K562 (cell line): ENCODE results near the gene SMARCA1.

Experiments used
- FOXJ3 ChIP-seq: sonication (generic); formaldehyde crosslinking; IDR thresholded peaks from 2 replicates; pipeline ENCODE4 v1.4.0; 2020; ENCODE audit warnings: mild to moderate bottlenecking, missing genetic modification reagents
- HDAC6 ChIP-seq: IDR thresholded peaks from 2 replicates; pipeline ENCODE4 v1.6.1; 2012; ENCODE audit warnings: low read depth, mild to moderate bottlenecking, control low read depth, inconsistent platforms, low read length, moderate library complexity
- POLR2A ChIP-seq: fragments of 450-650 bp; conservative IDR thresholded peaks from 2 replicates; pipeline ENCODE4 v1.6.1; 2016
- POLR2AphosphoS5 ChIP-seq: IDR thresholded peaks from 2 replicates; pipeline ENCODE4 v1.6.1; 2011; ENCODE audit warnings: mild to moderate bottlenecking, low read depth, low read length, moderate library complexity; ENCODE audit not compliant: control insufficient read depth, insufficient read depth
- SAP30 ChIP-seq: fragments of 200-600 bp; sonication (generic); IDR thresholded peaks from 2 replicates; pipeline ENCODE4 v1.6.1; 2012; ENCODE audit warnings: borderline replicate concordance, low read depth, mild to moderate bottlenecking, moderate library complexity, low read length, control low read depth, inconsistent platforms; ENCODE audit not compliant: insufficient read depth, poor library complexity, severe bottlenecking
- TCF7L2 ChIP-seq: fragments of 150-350 bp; IDR thresholded peaks from 2 replicates; pipeline ENCODE4 v1.6.1; 2016; ENCODE audit warnings: low read depth, mild to moderate bottlenecking, low read length, moderate library complexity
- ZNF274 ChIP-seq: IDR thresholded peaks from 2 replicates; pipeline ENCODE4 v1.6.1; 2011; ENCODE audit warnings: low read depth, mild to moderate bottlenecking, low read length, moderate library complexity, borderline replicate concordance
- ZNF347 ChIP-seq: fragments of 450-650 bp; formaldehyde crosslinking; IDR thresholded peaks from 2 replicates; pipeline ENCODE4 v1.4.0; 2020; ENCODE audit warnings: low read depth, mild to moderate bottlenecking, moderate library complexity

DNA sequence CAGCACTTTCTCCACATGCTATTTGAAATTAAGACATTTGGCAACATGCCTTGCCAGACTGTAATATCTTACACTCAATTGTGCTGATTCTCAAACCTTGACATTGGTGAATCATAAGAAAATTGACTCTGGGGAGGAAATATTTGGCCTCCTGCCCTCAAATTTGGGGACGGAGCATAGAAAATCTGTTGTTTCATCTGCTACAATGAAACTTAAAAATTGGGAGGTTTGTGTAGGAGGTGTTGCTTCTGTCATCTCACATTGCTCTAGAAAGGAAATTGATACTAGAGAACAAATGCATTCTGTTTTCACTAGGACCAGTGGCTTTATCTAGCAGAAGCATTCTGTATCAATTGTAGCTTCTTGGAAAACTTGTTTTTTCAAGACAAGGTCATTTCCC, 22.1 kb upstream of the SMARCA1 start:
- TF ChIP-seq ZNF274 (no peak), FOXJ3 (CRISPR knock-in tag) (no peak), ZNF347 (CRISPR knock-in tag) (no peak), TCF7L2 (no peak), SAP30 (no peak), POLR2A (no peak), HDAC6 (no peak), POLR2AphosphoS5 (no peak)
